Stimulated activated CD4-positive, alpha-beta T cell treated with anti-CD3 and anti-CD28 coated beads, Interleukin-1b, Interleukin-23, amount 100 ng/mL, for 24 hours (primary cell): ENCODE data around the gene PRSS27.

Source experiments
- DNase-seq, 4 experiments: peaks; one replicate each; pipeline ENCODE4 v3.0.0-alpha.2; 2020; ENCODE audit warnings: low read depth in 4 of 4, low spot score in 1 of 4

The PRSS27 gene

GRCh38 chr16:2710021-2710710 is 9.9 kb downstream of the PRSS27 start:
- no peak for DNase-seq

- DNase-seq = no peak
These were observed 10.4 kb downstream of the PRSS27 start for GRCh38 chr16:2709588-2709984.

- no peak for DNase-seq
These were observed 11.0 kb downstream of the PRSS27 start for GRCh38 chr16:2708955-2709587.

GRCh38 chr16:2708290-2708639 is 11.8 kb downstream of the PRSS27 start:
- DNase-seq = no peak

GRCh38 chr16:2707368-2708289 is 12.4 kb downstream of the PRSS27 start:
- no peak for DNase-seq

GRCh38 chr16:2706611-2707311 is 13.3 kb downstream of the PRSS27 start:
- DNase-seq = no peak

GRCh38 chr16:2706085-2706484 is 13.9 kb downstream of the PRSS27 start:
- no peak for DNase-seq

- no peak for DNase-seq
These were observed 14.7 kb downstream of the PRSS27 start for GRCh38 chr16:2705351-2705750.

GRCh38 chr16:2704983-2705275 is 15.1 kb downstream of the PRSS27 start:
- DNase-seq = no peak

- DNase-seq = no peak
These were observed 15.7 kb downstream of the PRSS27 start for GRCh38 chr16:2704166-2704982.

GRCh38 chr16:2702871-2703745 is 16.9 kb downstream of the PRSS27 start:
- no peak for DNase-seq

- no peak for DNase-seq
These were observed 17.6 kb downstream of the PRSS27 start for GRCh38 chr16:2702438-2702825.

- no peak for DNase-seq
These were observed 18.1 kb downstream of the PRSS27 start for GRCh38 chr16:2701713-2702437.

- no peak for DNase-seq
These were observed 18.8 kb downstream of the PRSS27 start for GRCh38 chr16:2701272-2701671.

GRCh38 chr16:2700786-2701185 is 19.2 kb downstream of the PRSS27 start:
- DNase-seq = no peak

GRCh38 chr16:2699791-2700600 is 20.0 kb downstream of the PRSS27 start:
- no peak for DNase-seq

- DNase-seq = no peak
These were observed 20.9 kb downstream of the PRSS27 start for GRCh38 chr16:2698965-2699750.
